CD4-positive, alpha-beta T cell (primary cell): ENCODE results near the gene SLC41A2. TPM values are rescaled to one million over a fixed set of nuclear protein-coding genes. Genes with fewer than 3 reads are reported as not detected.

Source experiments
- ATAC-seq: fragments of 200-7000 bp; cut with Tn5 transposase; one replicate; pipeline ENCODE4 v1.10.0; 2022; ENCODE audit warnings: mild to moderate bottlenecking; ENCODE audit not compliant: poor library complexity
- CTCF ChIA-PET: fragments of 350-600 bp; sonication (Branson Sonifier 250); formaldehyde crosslinking; loops from one replicate; lab custom pipeline; 2021; ENCODE audit warnings: antibody characterized with exemption, inconsistent platforms; lab: Charles Lee
- POLR2A ChIA-PET: fragments of 350-600 bp; sonication (Branson Sonifier 250); formaldehyde crosslinking; loops from one replicate; lab custom pipeline; 2021; ENCODE audit warnings: antibody characterized with exemption, inconsistent platforms; lab: Charles Lee
- DNase-seq, 14 experiments: peaks; one replicate each; pipeline ENCODE4 v3.0.0-alpha.2; 2013 to 2020; ENCODE audit warnings: mixed read lengths in 2 of 14
- H3K27ac ChIP-seq, 2 donors: one replicate each; pipeline versions ENCODE4 v1.5.1 to v1.7.0; 2013; ENCODE audit warnings: low read length in 2 of 2, low read depth in 1 of 2, mild to moderate bottlenecking in 1 of 2
- H3K27me3 ChIP-seq, 2 experiments: 1 replicate in 1 of 2; 2 replicates in 1 of 2; pipeline versions ENCODE4 v1.6.1 to v1.7.0; 2013; ENCODE audit warnings: low read length in 2 of 2, control low read depth in 1 of 2, mild to moderate bottlenecking in 1 of 2, moderate library complexity in 1 of 2; ENCODE audit not compliant: insufficient read depth in 2 of 2, control insufficient read depth in 1 of 2
- H3K36me3 ChIP-seq: one replicate; pipeline ENCODE4 v1.6.1; 2013; ENCODE audit warnings: low read length, control low read depth; ENCODE audit not compliant: insufficient read depth
- H3K4me1 ChIP-seq: one replicate; pipeline ENCODE4 v1.6.1; 2013; ENCODE audit warnings: low read length, control low read depth; ENCODE audit not compliant: insufficient read depth
- H3K4me3 ChIP-seq: one replicate; pipeline ENCODE4 v1.5.1; 2013; ENCODE audit warnings: mild to moderate bottlenecking, low read length, moderate library complexity
- H3K9me3 ChIP-seq, 2 experiments: 1 replicate in 1 of 2; 2 replicates in 1 of 2; pipeline versions ENCODE4 v1.6.1 to v1.7.0; 2013; ENCODE audit warnings: low read length in 2 of 2, mild to moderate bottlenecking in 2 of 2, control low read depth in 1 of 2, moderate library complexity in 1 of 2; ENCODE audit not compliant: control insufficient read depth in 1 of 2, insufficient read depth in 1 of 2
- H3K27ac Mint-ChIP-seq: one replicate; pipeline ENCODE4 v1.8.0; 2020; ENCODE audit warnings: mixed read lengths
- H3K27me3 Mint-ChIP-seq: one replicate; pipeline ENCODE4 v1.8.0; 2021; ENCODE audit warnings: mixed read lengths
- H3K36me3 Mint-ChIP-seq: one replicate; pipeline ENCODE4 v1.8.0; 2021; ENCODE audit warnings: low read depth, mixed read lengths
- H3K4me1 Mint-ChIP-seq: one replicate; pipeline ENCODE4 v1.8.0; 2021; ENCODE audit warnings: low read depth, mixed read lengths
- H3K4me3 Mint-ChIP-seq: one replicate; pipeline ENCODE4 v1.8.0; 2020; ENCODE audit warnings: mild to moderate bottlenecking, mixed read lengths
- H3K9me3 Mint-ChIP-seq: one replicate; pipeline ENCODE4 v1.8.0; 2020; ENCODE audit warnings: mixed read lengths
- intact Hi-C, 2 experiments: fragments of 100-400 bp; cut with DNase I in 1 of 2; cut with micrococcal nuclease in 1 of 2; formaldehyde crosslinking; loops; one replicate each; pipeline versions ENCODE4 v1.15.1 to v1.9.0; 2023 to 2025; cut with DNase I, micrococcal nuclease
- total RNA-seq, 174 experiments: library from RNA in 2 of 174; stranded (reverse) in 2 of 174; gene quantifications; one replicate each; pipeline ENCODE4 v1.2.3 and lab custom pipeline; 2021 to 2026
- TF ChIP-seq, protein P1 (sequence below): fragments of 200-600 bp; IDR thresholded peaks from one replicate; pipeline ENCODE4 v1.8.0; 2022; ENCODE audit warnings: antibody characterized with exemption, mild to moderate bottlenecking

Gene SLC41A2
- total RNA-seq, 2 experiments from 2014 or later: 1.2 to 1.7 TPM

DNA sequence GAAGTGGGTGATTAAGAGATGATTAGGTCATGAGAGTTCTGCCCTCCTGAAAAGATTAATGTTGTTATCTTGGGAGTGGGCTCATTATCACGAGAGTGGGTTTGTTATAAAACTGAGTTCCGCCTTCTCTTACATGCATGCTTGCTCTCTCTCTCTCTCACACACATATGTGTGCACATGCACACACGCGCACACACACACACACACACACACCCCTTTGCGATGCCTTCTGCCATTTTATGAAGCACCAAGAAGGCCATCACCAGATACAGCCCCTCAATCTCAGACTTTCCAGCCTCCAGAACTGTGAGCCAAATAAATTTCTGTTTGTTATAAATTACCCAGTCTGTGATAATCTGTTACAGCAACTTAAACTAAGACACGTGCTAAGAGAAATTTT is 5.7 kb upstream of the SLC41A2 start:
- Histone ChIP-seq H3K4me3 (no peak overlapping the region), H3K4me1 (peaks cover 8% of the 10 kb centered on the region), H3K9me3 (no peaks in the 10 kb centered on the region), H3K36me3 (no peaks in the 10 kb centered on the region), H3K27ac (no peak overlapping the region), H3K27me3 (no peaks in the 10 kb centered on the region)
- ChIA-PET CTCF (no interaction called here), POLR2A (no interaction called here)
- ATAC-seq (no peak), DNase-seq (no peak)
- Mint-ChIP-seq H3K27me3 (peaks cover 30% of the 10 kb centered on the region), H3K27ac (no peak overlapping the region), H3K4me3 (no peak overlapping the region), H3K9me3 (no peaks in the 10 kb centered on the region), H3K36me3 (no peaks in the 10 kb centered on the region), H3K4me1 (peaks cover 11% of the 10 kb centered on the region)
- TF ChIP-seq, protein P1, sequence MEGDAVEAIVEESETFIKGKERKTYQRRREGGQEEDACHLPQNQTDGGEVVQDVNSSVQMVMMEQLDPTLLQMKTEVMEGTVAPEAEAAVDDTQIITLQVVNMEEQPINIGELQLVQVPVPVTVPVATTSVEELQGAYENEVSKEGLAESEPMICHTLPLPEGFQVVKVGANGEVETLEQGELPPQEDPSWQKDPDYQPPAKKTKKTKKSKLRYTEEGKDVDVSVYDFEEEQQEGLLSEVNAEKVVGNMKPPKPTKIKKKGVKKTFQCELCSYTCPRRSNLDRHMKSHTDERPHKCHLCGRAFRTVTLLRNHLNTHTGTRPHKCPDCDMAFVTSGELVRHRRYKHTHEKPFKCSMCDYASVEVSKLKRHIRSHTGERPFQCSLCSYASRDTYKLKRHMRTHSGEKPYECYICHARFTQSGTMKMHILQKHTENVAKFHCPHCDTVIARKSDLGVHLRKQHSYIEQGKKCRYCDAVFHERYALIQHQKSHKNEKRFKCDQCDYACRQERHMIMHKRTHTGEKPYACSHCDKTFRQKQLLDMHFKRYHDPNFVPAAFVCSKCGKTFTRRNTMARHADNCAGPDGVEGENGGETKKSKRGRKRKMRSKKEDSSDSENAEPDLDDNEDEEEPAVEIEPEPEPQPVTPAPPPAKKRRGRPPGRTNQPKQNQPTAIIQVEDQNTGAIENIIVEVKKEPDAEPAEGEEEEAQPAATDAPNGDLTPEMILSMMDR: no peak
- intact Hi-C loops: loop anchor here in 1 of 2 experiments (5.0 to 10.0 kb wide), 2 partner anchors 79 to 759 kb away; no protein-coding TSS in a partner anchor

DNA sequence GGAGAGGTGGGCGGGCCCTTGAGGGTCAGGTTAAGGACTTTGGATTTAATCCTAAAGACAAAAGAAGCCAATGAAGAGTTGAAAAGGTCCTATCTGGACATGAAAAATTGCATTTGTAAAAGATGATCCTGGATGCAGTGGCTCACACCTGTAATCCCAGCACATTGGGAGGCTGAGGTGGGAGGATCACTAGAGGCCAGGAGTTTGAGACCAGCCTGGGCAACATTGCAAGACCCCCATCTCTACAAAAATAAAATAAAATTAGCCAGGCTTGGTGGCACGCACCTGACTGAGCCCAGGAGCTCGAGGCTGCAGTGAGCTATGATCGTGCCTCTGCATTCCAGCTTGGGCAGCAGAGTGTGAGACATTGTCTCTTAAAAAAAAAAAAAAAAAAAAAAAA is 2.4 kb upstream of the SLC41A2 start:
- POLR2A ChIA-PET: no interaction called here
- DNase-seq (no peak), ATAC-seq (no peak)
- Mint-ChIP-seq H3K36me3 (peaks cover 4% of the 10 kb centered on the region), H3K27ac (no peak overlapping the region), H3K9me3 (no peaks in the 10 kb centered on the region), H3K27me3 (peaks cover 23% of the 10 kb centered on the region), H3K4me1 (peaks cover 26% of the 10 kb centered on the region), H3K4me3 (peak overlapping the region; percentile 28)
- CTCF ChIA-PET: no interaction called here
- Histone ChIP-seq H3K4me3 (no peak overlapping the region), H3K4me1 (peaks cover 15% of the 10 kb centered on the region), H3K27ac (no peak overlapping the region), H3K36me3 (no peaks in the 10 kb centered on the region), H3K27me3 (no peaks in the 10 kb centered on the region), H3K9me3 (no peaks in the 10 kb centered on the region)
- TF ChIP-seq, protein P1: no peak
- intact Hi-C loops: loop anchor here in 1 of 2 experiments (5.0 to 10.0 kb wide), 2 partner anchors 82 to 756 kb away; no protein-coding TSS in a partner anchor

DNA sequence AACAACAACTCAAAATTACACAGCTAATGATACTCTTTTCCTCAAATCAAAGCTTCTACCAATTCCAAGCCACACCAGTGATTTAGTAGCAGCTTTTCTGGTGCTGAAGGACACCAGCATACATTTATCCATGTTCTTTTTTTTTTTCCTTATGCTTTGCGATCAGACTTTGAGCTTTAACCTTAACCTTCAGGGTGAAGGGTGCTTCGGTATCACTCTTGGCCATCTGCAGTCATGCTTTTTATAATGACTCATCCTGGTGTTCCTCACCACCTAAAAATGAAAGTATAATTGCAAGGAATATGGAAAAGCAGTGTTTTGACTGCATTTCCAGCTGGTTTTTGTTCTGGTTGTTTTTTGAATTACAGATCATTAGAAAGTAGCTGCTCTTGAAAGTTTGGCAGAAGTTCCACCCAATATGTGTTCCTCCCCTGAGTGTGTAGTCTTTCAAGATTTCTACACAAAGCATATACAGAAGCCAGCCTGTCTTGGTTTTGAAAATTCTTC is 1.3 kb upstream of the SLC41A2 start:
- no peaks in the 10 kb centered on the region for H3K36me3 ChIP-seq
- H3K27me3 ChIP-seq: no peaks in the 10 kb centered on the region
- Mint-ChIP-seq H3K4me3 (peak overlapping the region; percentile 99), H3K36me3 (peaks cover 4% of the 10 kb centered on the region), H3K27ac (no peak overlapping the region), H3K4me1 (peaks cover 26% of the 10 kb centered on the region), H3K9me3 (no peaks in the 10 kb centered on the region), H3K27me3 (peaks cover 16% of the 10 kb centered on the region)
- H3K27ac ChIP-seq: no peak overlapping the region
- intact Hi-C loops: loop anchor here (2.0 to 10.0 kb wide), 4 partner anchors 27 to 577 kb away; partner anchors contain the start of genes CHST11 (in 1 of the 2) and NOPCHAP1 (in 1 of the 2)
- ChIA-PET POLR2A (interaction anchor here (1.1 to 2.3 kb wide), 3 partner anchors 8 to 578 kb away, joined by 3 to 7 read pairs (median 5); no protein-coding TSS in a partner anchor), CTCF (interaction anchor here (1.0 to 2.1 kb wide), 5 partner anchors 91 to 578 kb away, joined by 3 to 9 read pairs (median 7); no protein-coding TSS in a partner anchor)
- TF ChIP-seq, protein P1: no peak
- H3K4me3 ChIP-seq: no peak overlapping the region
- H3K9me3 ChIP-seq: no peaks in the 10 kb centered on the region
- H3K4me1 ChIP-seq: peaks cover 15% of the 10 kb centered on the region
- ATAC-seq: no peak
- DNase-seq: no peak
